Panc1 (cell line): ENCODE results near the gene OR2V2. TPM values are rescaled to one million over a fixed set of nuclear protein-coding genes. Genes with fewer than 3 reads are reported as not detected.

Source experiments
- ATAC-seq: fragments of 200-7000 bp; cut with Tn5 transposase; 2 replicates; pipeline ENCODE4 v1.9.1; 2020; ENCODE audit warnings: mild to moderate bottlenecking, moderate library complexity
- BruUV-seq: library from RNA; stranded (reverse); fragments of 400-500 nt; replicated peaks from 2 replicates; lab custom pipeline; 2021; lab: Mats Ljungman, UMichigan
- CTCF ChIA-PET: fragments of 300-600 bp; sonication (Branson Sonifier 250); formaldehyde crosslinking; loops from one replicate; lab custom pipeline; 2022; ENCODE audit warnings: antibody characterized with exemption; lab: Charles Lee
- POLR2A ChIA-PET: fragments of 300-600 bp; sonication (Branson Sonifier 250); formaldehyde crosslinking; loops from one replicate; lab custom pipeline; 2022; ENCODE audit warnings: antibody characterized with exemption; lab: Charles Lee
- DNase-seq: peaks from one replicate; pipeline ENCODE4 v3.0.0-alpha.2; 2010; ENCODE audit warnings: low read depth, low spot score
- H3K27ac ChIP-seq: 2 replicates; pipeline ENCODE4 v1.5.1; 2011; ENCODE audit warnings: mild to moderate bottlenecking, low read length, inconsistent platforms
- H3K27me3 ChIP-seq: fragments of 200-500 bp; sonication (Bioruptor generic); 2 replicates; pipeline ENCODE4 v1.6.0; 2014; ENCODE audit warnings: low read length, inconsistent platforms; ENCODE audit not compliant: control insufficient read depth, insufficient read depth
- H3K36me3 ChIP-seq: fragments of 200-500 bp; sonication (Bioruptor generic); 2 replicates; pipeline ENCODE4 v1.5.1; 2014; ENCODE audit warnings: inconsistent platforms, mild to moderate bottlenecking, low read length, moderate library complexity; ENCODE audit not compliant: control insufficient read depth, insufficient read depth
- H3K4me1 ChIP-seq: 2 replicates; pipeline ENCODE4 v1.5.1; 2011; ENCODE audit warnings: inconsistent platforms, mild to moderate bottlenecking, low read length, moderate library complexity; ENCODE audit not compliant: control insufficient read depth, insufficient read depth
- H3K4me3 ChIP-seq, 2 experiments: 2 replicates each; pipeline ENCODE4 v1.5.1; 2011 to 2012; ENCODE audit warnings: low read depth in 2 of 2, low read length in 2 of 2, mild to moderate bottlenecking in 2 of 2, inconsistent platforms in 1 of 2, moderate library complexity in 1 of 2
- H3K9me3 ChIP-seq: fragments of 200-500 bp; sonication (Bioruptor generic); 2 replicates; pipeline ENCODE4 v1.5.1; 2014; ENCODE audit warnings: low read depth, mild to moderate bottlenecking, inconsistent platforms, low read length, moderate library complexity; ENCODE audit not compliant: control insufficient read depth, insufficient read depth
- POLR2AphosphoS5 ChIP-seq: IDR thresholded peaks from 2 replicates; pipeline ENCODE4 v1.6.1; 2012; ENCODE audit warnings: mild to moderate bottlenecking, low read depth, low read length, moderate library complexity
- SIN3A ChIP-seq: IDR thresholded peaks from 2 replicates; pipeline ENCODE4 v1.6.1; 2012; ENCODE audit warnings: low read depth, mild to moderate bottlenecking, low read length, moderate library complexity, borderline replicate concordance; ENCODE audit not compliant: insufficient read depth
- TCF7L2 ChIP-seq: IDR thresholded peaks from 2 replicates; pipeline ENCODE4 v1.6.1; 2011; ENCODE audit warnings: mild to moderate bottlenecking, low read depth, low read length, inconsistent platforms
- in situ Hi-C: cut with HindIII; loops from 2 replicates; pipeline ENCODE4 v1.10.0; 2016; ENCODE audit warnings: low sequenced_read_pairs, low pct_unique_long_range_greater_than_20kb
- intact Hi-C: fragments of 100-400 bp; cut with micrococcal nuclease; formaldehyde crosslinking; loops from one replicate; pipeline ENCODE4 v1.10.0; 2022; ENCODE audit not compliant: unreplicated experiment
- total RNA-seq: library from RNA; stranded (reverse); gene quantifications from one replicate; pipeline ENCODE4 v1.2.1, GENCODE V29; 2021; ENCODE audit not compliant: unreplicated experiment
- TF ChIP-seq, protein P1 (sequence below), 2 experiments: IDR thresholded peaks; 2 replicates each; pipeline ENCODE4 v1.6.1; 2011 to 2012; ENCODE audit warnings: low read depth in 2 of 2, control low read depth in 1 of 2, low read length in 1 of 2, mild to moderate bottlenecking in 1 of 2, moderate library complexity in 1 of 2; ENCODE audit not compliant: insufficient read depth in 1 of 2
- TF ChIP-seq, protein P2 (sequence below): fragments of 450-650 bp; IDR thresholded peaks from 2 replicates; pipeline ENCODE4 v1.5.1; 2017; ENCODE audit warnings: mild to moderate bottlenecking

The OR2V2 gene
- total RNA-seq, 1 experiment from 2014 or later, result not detected

DNA sequence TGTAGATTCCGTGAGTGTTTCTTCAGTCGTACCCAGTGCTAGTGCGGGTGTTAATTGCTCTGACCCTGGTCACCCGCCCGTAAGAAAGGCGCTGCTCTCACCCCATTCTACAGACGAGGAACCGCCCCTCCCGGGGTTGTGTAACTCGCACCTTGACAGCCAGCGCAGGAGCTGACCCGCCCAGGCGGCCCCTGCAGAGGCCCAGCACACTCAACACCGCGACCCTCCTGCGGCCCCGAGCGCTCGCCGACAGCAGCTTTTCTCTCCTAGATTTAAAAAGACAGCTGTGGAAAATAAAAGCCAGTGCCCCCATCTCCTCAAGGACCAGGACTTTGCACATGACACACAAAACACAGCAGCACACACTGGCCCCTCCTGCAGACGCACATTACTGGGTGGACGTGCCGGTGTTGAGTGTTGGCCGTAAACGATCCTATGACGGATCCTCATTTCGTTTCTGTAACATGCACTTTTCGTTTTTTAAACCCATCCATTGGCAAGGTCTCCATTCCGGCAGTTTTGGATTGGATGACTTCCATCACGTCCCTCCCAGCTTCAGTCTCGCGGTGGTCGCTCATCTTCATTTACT lies 22.9 kb downstream of the OR2V2 start:
- ATAC-seq, result peak; percentile 15
- peak overlapping the region; percentile 48 to 67 for H3K4me3 ChIP-seq

GRCh38 chr5:181170996-181171395 lies 23.6 kb downstream of the OR2V2 start:
- intact Hi-C loops (no loop called here), in situ Hi-C loops (no loop called here)
- DNase-seq (no peak), ATAC-seq (no peak)
- H3K9me3 ChIP-seq, result no peaks in the 10 kb centered on the region
- no peaks in the 10 kb centered on the region for H3K27me3 ChIP-seq
- peak overlapping the region; percentile 88 for H3K27ac ChIP-seq
- ChIA-PET CTCF (interaction anchor here (0.7 kb wide), 1 partner anchor 16 kb away, joined by 3 read pairs; no protein-coding TSS in a partner anchor), POLR2A (no interaction called here)
- TF ChIP-seq POLR2AphosphoS5, result no peak
- TF ChIP-seq SIN3A, result no peak
- TF ChIP-seq, protein P1, sequence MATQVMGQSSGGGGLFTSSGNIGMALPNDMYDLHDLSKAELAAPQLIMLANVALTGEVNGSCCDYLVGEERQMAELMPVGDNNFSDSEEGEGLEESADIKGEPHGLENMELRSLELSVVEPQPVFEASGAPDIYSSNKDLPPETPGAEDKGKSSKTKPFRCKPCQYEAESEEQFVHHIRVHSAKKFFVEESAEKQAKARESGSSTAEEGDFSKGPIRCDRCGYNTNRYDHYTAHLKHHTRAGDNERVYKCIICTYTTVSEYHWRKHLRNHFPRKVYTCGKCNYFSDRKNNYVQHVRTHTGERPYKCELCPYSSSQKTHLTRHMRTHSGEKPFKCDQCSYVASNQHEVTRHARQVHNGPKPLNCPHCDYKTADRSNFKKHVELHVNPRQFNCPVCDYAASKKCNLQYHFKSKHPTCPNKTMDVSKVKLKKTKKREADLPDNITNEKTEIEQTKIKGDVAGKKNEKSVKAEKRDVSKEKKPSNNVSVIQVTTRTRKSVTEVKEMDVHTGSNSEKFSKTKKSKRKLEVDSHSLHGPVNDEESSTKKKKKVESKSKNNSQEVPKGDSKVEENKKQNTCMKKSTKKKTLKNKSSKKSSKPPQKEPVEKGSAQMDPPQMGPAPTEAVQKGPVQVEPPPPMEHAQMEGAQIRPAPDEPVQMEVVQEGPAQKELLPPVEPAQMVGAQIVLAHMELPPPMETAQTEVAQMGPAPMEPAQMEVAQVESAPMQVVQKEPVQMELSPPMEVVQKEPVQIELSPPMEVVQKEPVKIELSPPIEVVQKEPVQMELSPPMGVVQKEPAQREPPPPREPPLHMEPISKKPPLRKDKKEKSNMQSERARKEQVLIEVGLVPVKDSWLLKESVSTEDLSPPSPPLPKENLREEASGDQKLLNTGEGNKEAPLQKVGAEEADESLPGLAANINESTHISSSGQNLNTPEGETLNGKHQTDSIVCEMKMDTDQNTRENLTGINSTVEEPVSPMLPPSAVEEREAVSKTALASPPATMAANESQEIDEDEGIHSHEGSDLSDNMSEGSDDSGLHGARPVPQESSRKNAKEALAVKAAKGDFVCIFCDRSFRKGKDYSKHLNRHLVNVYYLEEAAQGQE (IDR thresholded peaks at IDR 0.05; ENCODE audit: insufficient read depth in 1 of 2, low read depth in 2 of 2, low read length in 1 of 2), result no peak
- TF ChIP-seq, protein P2, sequence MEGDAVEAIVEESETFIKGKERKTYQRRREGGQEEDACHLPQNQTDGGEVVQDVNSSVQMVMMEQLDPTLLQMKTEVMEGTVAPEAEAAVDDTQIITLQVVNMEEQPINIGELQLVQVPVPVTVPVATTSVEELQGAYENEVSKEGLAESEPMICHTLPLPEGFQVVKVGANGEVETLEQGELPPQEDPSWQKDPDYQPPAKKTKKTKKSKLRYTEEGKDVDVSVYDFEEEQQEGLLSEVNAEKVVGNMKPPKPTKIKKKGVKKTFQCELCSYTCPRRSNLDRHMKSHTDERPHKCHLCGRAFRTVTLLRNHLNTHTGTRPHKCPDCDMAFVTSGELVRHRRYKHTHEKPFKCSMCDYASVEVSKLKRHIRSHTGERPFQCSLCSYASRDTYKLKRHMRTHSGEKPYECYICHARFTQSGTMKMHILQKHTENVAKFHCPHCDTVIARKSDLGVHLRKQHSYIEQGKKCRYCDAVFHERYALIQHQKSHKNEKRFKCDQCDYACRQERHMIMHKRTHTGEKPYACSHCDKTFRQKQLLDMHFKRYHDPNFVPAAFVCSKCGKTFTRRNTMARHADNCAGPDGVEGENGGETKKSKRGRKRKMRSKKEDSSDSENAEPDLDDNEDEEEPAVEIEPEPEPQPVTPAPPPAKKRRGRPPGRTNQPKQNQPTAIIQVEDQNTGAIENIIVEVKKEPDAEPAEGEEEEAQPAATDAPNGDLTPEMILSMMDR, result no peak
- no peak for TF ChIP-seq TCF7L2
- H3K4me3 ChIP-seq, result peak overlapping the region; percentile 48 to 67
- H3K36me3 ChIP-seq, result no peaks in the 10 kb centered on the region
- BruUV-seq, result no TSS peak
- H3K4me1 ChIP-seq, result peaks cover 19% of the 10 kb centered on the region

More for the DNA sequence above, 22.9 kb downstream of the OR2V2 start:
- BruUV-seq, result no TSS peak
- H3K4me1 ChIP-seq, result peaks cover 19% of the 10 kb centered on the region
- ChIA-PET CTCF (interaction anchor here (0.7 kb wide), 1 partner anchor 16 kb away, joined by 3 read pairs; no protein-coding TSS in a partner anchor), POLR2A (no interaction called here)
- intact Hi-C loops, result no loop called here
- no peak for DNase-seq
- in situ Hi-C loops, result no loop called here
- no peak for TF ChIP-seq TCF7L2
- TF ChIP-seq, protein P1 (IDR thresholded peaks at IDR 0.05; ENCODE audit: insufficient read depth in 1 of 2, low read depth in 2 of 2, low read length in 1 of 2), result no peak
- TF ChIP-seq POLR2AphosphoS5, result no peak
- TF ChIP-seq SIN3A, result no peak
- TF ChIP-seq, protein P2, result no peak
- H3K9me3 ChIP-seq, result no peaks in the 10 kb centered on the region
- no peaks in the 10 kb centered on the region for H3K36me3 ChIP-seq
- peak overlapping the region; percentile 88 for H3K27ac ChIP-seq
- H3K27me3 ChIP-seq, result no peaks in the 10 kb centered on the region
